CD4-positive, alpha-beta T cell treated with Interleukin-15 for 1 hour (primary cell): ENCODE data around the gene NTNG1.

Source experiments
- DNase-seq: peaks from one replicate; pipeline ENCODE4 v3.0.0-alpha.2; 2020

NTNG1 gene

GRCh38 chr1:107343601-107344000 lies 202.8 kb downstream of the NTNG1 start:
- no peak for DNase-seq

- no peak for DNase-seq
Measured at GRCh38 chr1:107344268-107344760, 203.5 kb downstream of the NTNG1 start.

- no peak for DNase-seq
Measured at GRCh38 chr1:107344836-107345235, 204.0 kb downstream of the NTNG1 start.

GRCh38 chr1:107352850-107353249 lies 212.0 kb downstream of the NTNG1 start:
- DNase-seq = no peak

- DNase-seq = no peak
Measured at GRCh38 chr1:107357376-107357775, 216.5 kb downstream of the NTNG1 start.

GRCh38 chr1:107358619-107359327 lies 217.9 kb downstream of the NTNG1 start:
- DNase-seq = no peak

GRCh38 chr1:107359472-107360241 lies 218.8 kb downstream of the NTNG1 start:
- DNase-seq = no peak

GRCh38 chr1:107362468-107363140 lies 221.8 kb downstream of the NTNG1 start:
- no peak for DNase-seq

GRCh38 chr1:107363154-107363553 lies 222.3 kb downstream of the NTNG1 start:
- DNase-seq = no peak

- DNase-seq = no peak
Measured at GRCh38 chr1:107365527-107366240, 224.8 kb downstream of the NTNG1 start.

GRCh38 chr1:107378426-107378825 lies 237.6 kb downstream of the NTNG1 start:
- no peak for DNase-seq

- no peak for DNase-seq
Measured at GRCh38 chr1:107378866-107379265, 238.0 kb downstream of the NTNG1 start.

- no peak for DNase-seq
Measured at GRCh38 chr1:107379826-107380225, 239.0 kb downstream of the NTNG1 start.

- no peak for DNase-seq
Measured at GRCh38 chr1:107389410-107390396, 248.9 kb downstream of the NTNG1 start.

- no peak for DNase-seq
Measured at GRCh38 chr1:107394301-107394700, 253.5 kb downstream of the NTNG1 start.

GRCh38 chr1:107401704-107402103 lies 260.9 kb downstream of the NTNG1 start:
- no peak for DNase-seq

- no peak for DNase-seq
Measured at GRCh38 chr1:107404756-107405155, 263.9 kb downstream of the NTNG1 start.

- DNase-seq = no peak
Measured at GRCh38 chr1:107405236-107405635, 264.4 kb downstream of the NTNG1 start.

- no peak for DNase-seq
Measured at GRCh38 chr1:107407011-107407410, 266.2 kb downstream of the NTNG1 start.

GRCh38 chr1:107413546-107413945 lies 272.7 kb downstream of the NTNG1 start:
- no peak for DNase-seq

- DNase-seq = no peak
Measured at GRCh38 chr1:107413951-107414350, 273.1 kb downstream of the NTNG1 start.

GRCh38 chr1:107414550-107414949 lies 273.7 kb downstream of the NTNG1 start:
- DNase-seq = no peak
